Ectodermal cell (in vitro differentiated cells): ENCODE results near the gene EFL1.

Experiments used
- H3K27ac ChIP-seq: 2 replicates; pipeline ENCODE4 v1.7.0; 2013; ENCODE audit warnings: mild to moderate bottlenecking, low read depth, low read length; ENCODE audit not compliant: insufficient read depth, poor library complexity, severe bottlenecking
- H3K27me3 ChIP-seq: 2 replicates; pipeline ENCODE4 v1.7.0; 2013; ENCODE audit warnings: mild to moderate bottlenecking, low read length; ENCODE audit not compliant: insufficient read depth, control insufficient read depth, poor library complexity, severe bottlenecking
- H3K36me3 ChIP-seq: one replicate; pipeline ENCODE4 v1.7.0; 2013; ENCODE audit warnings: low read length; ENCODE audit not compliant: control insufficient read depth, insufficient read depth
- H3K4me1 ChIP-seq: one replicate; pipeline ENCODE4 v1.7.0; 2013; ENCODE audit warnings: low read length; ENCODE audit not compliant: control insufficient read depth, insufficient read depth
- H3K4me3 ChIP-seq: 2 replicates; pipeline ENCODE4 v1.7.0; 2013; ENCODE audit warnings: low read depth, low read length, control low read depth; ENCODE audit not compliant: insufficient read depth
- H3K9me3 ChIP-seq: 2 replicates; pipeline ENCODE4 v1.7.0; 2013; ENCODE audit warnings: mild to moderate bottlenecking, low read length, moderate library complexity; ENCODE audit not compliant: control insufficient read depth
- WGBS, 2 experiments: methylation state at CpG; one replicate each; pipeline ENCODE4 v1.1.7; 2013; ENCODE audit warnings: missing lambda C conversion rate in 2 of 2; 5-methylcytosine and 5-hydroxymethylcytosine counted together

The EFL1 gene

GRCh38 chr15:82093325-82093724, 169.2 kb downstream of the EFL1 start:
- H3K27me3 ChIP-seq = no peaks in the 10 kb centered on the region
- H3K27ac ChIP-seq = no peak overlapping the region
- H3K9me3 ChIP-seq = no peaks in the 10 kb centered on the region
- H3K4me1 ChIP-seq = no peaks in the 10 kb centered on the region
- H3K36me3 ChIP-seq = no peaks in the 10 kb centered on the region
- 92 to 95% methylated on average over 5 of the region's 5 CpGs for WGBS, 2 experiments
- H3K4me3 ChIP-seq = no peak overlapping the region

GRCh38 chr15:82091636-82092140, 170.8 kb downstream of the EFL1 start:
- Histone ChIP-seq H3K4me1 (no peaks in the 10 kb centered on the region), H3K9me3 (no peaks in the 10 kb centered on the region), H3K36me3 (no peaks in the 10 kb centered on the region), H3K27me3 (no peaks in the 10 kb centered on the region), H3K27ac (no peak overlapping the region), H3K4me3 (no peak overlapping the region)
- 91 to 92% methylated on average over 3 of the region's 3 CpGs for WGBS, 2 experiments

DNA sequence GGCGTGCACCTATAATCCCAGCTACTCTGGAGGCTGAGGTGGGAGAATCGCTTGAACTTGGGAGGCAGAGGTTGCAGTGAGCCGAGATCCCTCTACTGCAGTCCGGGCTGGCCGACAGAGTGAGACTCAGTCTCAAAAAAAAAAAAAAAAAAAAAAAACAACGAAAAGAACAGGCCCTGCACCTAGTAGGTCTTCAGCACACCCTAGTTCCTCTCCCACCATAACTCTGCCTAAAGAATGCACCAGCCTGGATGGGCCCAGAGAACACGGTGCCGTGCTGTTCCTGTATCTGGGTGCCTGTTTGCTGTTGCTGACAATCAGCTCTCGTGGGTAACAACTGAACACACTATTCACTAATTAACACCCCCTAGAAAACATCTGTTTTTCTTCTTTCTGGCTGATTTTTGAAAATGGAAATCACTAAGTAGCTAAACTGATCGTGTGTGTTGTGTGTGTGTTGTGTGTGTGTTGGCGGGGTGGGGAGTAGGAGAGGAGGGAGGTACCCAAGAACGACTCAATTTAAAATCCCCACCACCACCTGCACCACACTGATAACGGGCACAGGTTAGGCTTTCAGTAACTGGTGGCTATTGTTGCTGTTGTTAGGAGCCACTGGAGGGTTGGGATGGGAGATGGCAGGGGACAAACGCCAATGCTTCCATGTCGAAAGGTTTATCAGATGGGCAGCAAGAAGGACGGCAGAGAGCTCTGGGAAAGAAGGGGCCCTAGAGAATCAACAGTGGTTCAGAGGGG, 176.1 kb downstream of the EFL1 start:
- no peak overlapping the region for H3K27ac ChIP-seq
- H3K9me3 ChIP-seq = no peaks in the 10 kb centered on the region
- no peaks in the 10 kb centered on the region for H3K27me3 ChIP-seq
- WGBS, 2 experiments = 85 to 91% methylated on average over 13 of the region's 16 CpGs
- no peak overlapping the region for H3K4me3 ChIP-seq
- H3K4me1 ChIP-seq = no peaks in the 10 kb centered on the region
- H3K36me3 ChIP-seq = no peaks in the 10 kb centered on the region

- H3K36me3 ChIP-seq = no peaks in the 10 kb centered on the region
- H3K9me3 ChIP-seq = no peaks in the 10 kb centered on the region
- no peak overlapping the region for H3K27ac ChIP-seq
- H3K4me1 ChIP-seq = no peaks in the 10 kb centered on the region
- 86 to 88% methylated on average over 14 of the region's 14 CpGs for WGBS, 2 experiments
- no peak overlapping the region for H3K4me3 ChIP-seq
- H3K27me3 ChIP-seq = no peaks in the 10 kb centered on the region
Observed at GRCh38 chr15:82081914-82082762, 180.4 kb downstream of the EFL1 start.

GRCh38 chr15:82080774-82081173, 181.8 kb downstream of the EFL1 start:
- Histone ChIP-seq H3K4me1 (no peaks in the 10 kb centered on the region), H3K27ac (no peak overlapping the region), H3K4me3 (no peak overlapping the region), H3K36me3 (no peaks in the 10 kb centered on the region), H3K27me3 (no peaks in the 10 kb centered on the region), H3K9me3 (no peaks in the 10 kb centered on the region)
- 90% methylated on average over 6 of the region's 6 CpGs for WGBS, 2 experiments
